ENCODE results near the gene INSR.

The INSR gene

GRCh38 chr19:7145494-7145893, 148.7 kb downstream of the INSR start:
- no peak overlapping the region for H2AFZ ChIP-seq
- no peak overlapping the region for H3K4me3 ChIP-seq (ENCODE audit: low read depth, low read length)
- no peaks in the 10 kb centered on the region for H3K4me1 ChIP-seq
- no peaks in the 10 kb centered on the region for H3K79me2 ChIP-seq
- no peaks in the 10 kb centered on the region for H3K27me3 ChIP-seq (ENCODE audit: control insufficient read depth, insufficient read depth, low read length)
- H3K36me3 ChIP-seq (ENCODE audit: control insufficient read depth, insufficient read depth, low read length), result no peaks in the 10 kb centered on the region
- no peak overlapping the region for H3K9ac ChIP-seq
- H3K27ac ChIP-seq, result no peak overlapping the region
- H3K9me3 ChIP-seq (ENCODE audit: control insufficient read depth, low read length), result no peaks in the 10 kb centered on the region
- no peak overlapping the region for H3K4me2 ChIP-seq (ENCODE audit: low read length)
- TF ChIP-seq CTCF (IDR thresholded peaks at IDR 0.05), result no peak

- Histone ChIP-seq H3K9ac (no peak overlapping the region), H3K4me2 (ENCODE audit: low read length) (no peak overlapping the region), H3K4me1 (no peaks in the 10 kb centered on the region), H3K79me2 (no peaks in the 10 kb centered on the region), H3K27me3 (ENCODE audit: control insufficient read depth, insufficient read depth, low read length) (no peaks in the 10 kb centered on the region), H3K4me3 (ENCODE audit: low read depth, low read length) (no peak overlapping the region), H2AFZ (no peak overlapping the region), H3K9me3 (ENCODE audit: control insufficient read depth, low read length) (no peaks in the 10 kb centered on the region), H3K27ac (no peak overlapping the region), H3K36me3 (ENCODE audit: control insufficient read depth, insufficient read depth, low read length) (no peaks in the 10 kb centered on the region)
- TF ChIP-seq CTCF (IDR thresholded peaks at IDR 0.05), result no peak
These were observed 151.4 kb downstream of the INSR start for GRCh38 chr19:7142771-7143170.

GRCh38 chr19:7140137-7140536, 154.1 kb downstream of the INSR start:
- no peaks in the 10 kb centered on the region for H3K36me3 ChIP-seq (ENCODE audit: control insufficient read depth, insufficient read depth, low read length)
- TF ChIP-seq CTCF (IDR thresholded peaks at IDR 0.05), result no peak

GRCh38 chr19:7139095-7139494, 155.1 kb downstream of the INSR start:
- no peak overlapping the region for H3K4me3 ChIP-seq (ENCODE audit: low read depth, low read length)
- no peak for TF ChIP-seq CTCF (IDR thresholded peaks at IDR 0.05)

More at GRCh38 chr19:7140137-7140536, 154.1 kb downstream of the INSR start:
- Histone ChIP-seq H3K9me3 (ENCODE audit: control insufficient read depth, low read length) (no peaks in the 10 kb centered on the region), H3K79me2 (no peaks in the 10 kb centered on the region), H3K4me2 (ENCODE audit: low read length) (no peak overlapping the region), H2AFZ (no peak overlapping the region), H3K9ac (no peak overlapping the region), H3K27ac (no peak overlapping the region), H3K4me1 (no peaks in the 10 kb centered on the region), H3K4me3 (ENCODE audit: low read depth, low read length) (no peak overlapping the region), H3K27me3 (ENCODE audit: control insufficient read depth, insufficient read depth, low read length) (no peaks in the 10 kb centered on the region)

GRCh38 chr19:7138402-7138801, 155.8 kb downstream of the INSR start:
- H2AFZ ChIP-seq, result no peak overlapping the region
- no peak overlapping the region for H3K9ac ChIP-seq
- no peak overlapping the region for H3K27ac ChIP-seq
- no peaks in the 10 kb centered on the region for H3K27me3 ChIP-seq (ENCODE audit: control insufficient read depth, insufficient read depth, low read length)
- H3K9me3 ChIP-seq (ENCODE audit: control insufficient read depth, low read length), result no peaks in the 10 kb centered on the region
- H3K4me1 ChIP-seq, result no peaks in the 10 kb centered on the region
- no peak overlapping the region for H3K4me2 ChIP-seq (ENCODE audit: low read length)
- H3K4me3 ChIP-seq (ENCODE audit: low read depth, low read length), result no peak overlapping the region
- H3K36me3 ChIP-seq (ENCODE audit: control insufficient read depth, insufficient read depth, low read length), result no peaks in the 10 kb centered on the region
- no peak for TF ChIP-seq CTCF (IDR thresholded peaks at IDR 0.05)
- H3K79me2 ChIP-seq, result no peaks in the 10 kb centered on the region

More at GRCh38 chr19:7139095-7139494, 155.1 kb downstream of the INSR start:
- Histone ChIP-seq H3K4me2 (ENCODE audit: low read length) (no peak overlapping the region), H3K36me3 (ENCODE audit: control insufficient read depth, insufficient read depth, low read length) (no peaks in the 10 kb centered on the region), H3K9ac (no peak overlapping the region), H3K27ac (no peak overlapping the region), H3K27me3 (ENCODE audit: control insufficient read depth, insufficient read depth, low read length) (no peaks in the 10 kb centered on the region), H2AFZ (no peak overlapping the region), H3K79me2 (no peaks in the 10 kb centered on the region), H3K9me3 (ENCODE audit: control insufficient read depth, low read length) (no peaks in the 10 kb centered on the region), H3K4me1 (no peaks in the 10 kb centered on the region)

Data from parathyroid adenoma (tissue), 2 donors.